Mesodermal cell (in vitro differentiated cells): ENCODE data around the gene FBRSL1.

Experiments used
- H3K27ac ChIP-seq: 2 replicates; pipeline ENCODE4 v1.7.0; 2013; ENCODE audit warnings: mild to moderate bottlenecking, low read depth, low read length, moderate library complexity; ENCODE audit not compliant: severe bottlenecking
- H3K36me3 ChIP-seq: 2 replicates; pipeline ENCODE4 v1.7.1; 2013; ENCODE audit warnings: mild to moderate bottlenecking, low read length, moderate library complexity; ENCODE audit not compliant: control insufficient read depth, insufficient read depth
- H3K4me1 ChIP-seq: one replicate; pipeline ENCODE4 v1.7.1; 2013; ENCODE audit warnings: mild to moderate bottlenecking, low read length; ENCODE audit not compliant: insufficient read depth, control insufficient read depth, poor library complexity, severe bottlenecking
- H3K4me3 ChIP-seq: 2 replicates; pipeline ENCODE4 v1.7.0; 2013; ENCODE audit warnings: low read length, control low read depth, mild to moderate bottlenecking; ENCODE audit not compliant: insufficient read depth, poor library complexity, severe bottlenecking; ENCODE audit errors: extremely low read depth
- H3K9me3 ChIP-seq: 2 replicates; pipeline ENCODE4 v1.7.1; 2013; ENCODE audit warnings: mild to moderate bottlenecking, low read length, moderate library complexity; ENCODE audit not compliant: control insufficient read depth
- WGBS, 2 experiments: methylation state at CpG; one replicate each; pipeline ENCODE4 v1.1.5; 2013; ENCODE audit warnings: missing lambda C conversion rate in 2 of 2; ENCODE audit not compliant: insufficient coverage in 2 of 2; 5-methylcytosine and 5-hydroxymethylcytosine counted together

Gene FBRSL1

DNA sequence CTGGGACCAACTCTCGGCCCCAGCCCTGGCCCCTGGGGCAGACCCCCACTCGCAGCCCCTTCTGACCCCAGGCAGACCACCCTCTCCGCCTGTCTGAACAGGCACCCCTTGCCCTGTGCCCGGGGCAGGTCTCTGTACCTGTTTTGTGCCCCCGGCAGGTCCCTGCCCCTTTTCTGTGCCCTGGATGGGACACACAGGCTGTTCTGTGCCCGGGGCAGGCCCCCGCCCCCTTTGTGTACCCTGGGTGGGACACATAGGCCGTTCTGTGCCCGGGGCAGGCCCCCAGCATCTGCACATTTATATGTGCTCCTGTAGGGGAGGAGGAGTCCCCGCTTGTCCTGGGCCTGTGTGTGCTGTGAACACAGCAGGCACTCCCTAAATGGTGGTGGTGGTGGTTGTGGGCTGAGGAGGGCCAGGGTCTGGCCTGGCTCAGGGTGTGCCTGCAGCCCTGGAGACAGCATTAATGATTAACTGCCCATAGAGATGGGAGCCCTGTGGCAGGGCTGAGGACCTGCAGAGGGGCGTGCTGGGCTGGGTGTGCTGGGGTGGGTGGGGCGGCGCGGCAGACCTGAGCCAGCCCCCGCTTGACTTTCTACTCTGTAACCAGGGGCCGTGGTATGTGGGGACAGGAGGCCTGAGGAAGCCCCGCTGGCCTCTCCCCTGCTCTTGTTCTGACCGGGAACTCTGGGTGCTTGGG is 3.7 kb downstream of the FBRSL1 start:
- no peaks in the 10 kb centered on the region for H3K9me3 ChIP-seq
- H3K4me3 ChIP-seq, result no peak overlapping the region
- H3K36me3 ChIP-seq, result peaks cover 12% of the 10 kb centered on the region
- H3K27ac ChIP-seq, result no peak overlapping the region
- 90 to 91% methylated on average over 8 to 11 of the region's 18 CpGs for WGBS, 2 experiments
- peaks cover 15% of the 10 kb centered on the region for H3K4me1 ChIP-seq

DNA sequence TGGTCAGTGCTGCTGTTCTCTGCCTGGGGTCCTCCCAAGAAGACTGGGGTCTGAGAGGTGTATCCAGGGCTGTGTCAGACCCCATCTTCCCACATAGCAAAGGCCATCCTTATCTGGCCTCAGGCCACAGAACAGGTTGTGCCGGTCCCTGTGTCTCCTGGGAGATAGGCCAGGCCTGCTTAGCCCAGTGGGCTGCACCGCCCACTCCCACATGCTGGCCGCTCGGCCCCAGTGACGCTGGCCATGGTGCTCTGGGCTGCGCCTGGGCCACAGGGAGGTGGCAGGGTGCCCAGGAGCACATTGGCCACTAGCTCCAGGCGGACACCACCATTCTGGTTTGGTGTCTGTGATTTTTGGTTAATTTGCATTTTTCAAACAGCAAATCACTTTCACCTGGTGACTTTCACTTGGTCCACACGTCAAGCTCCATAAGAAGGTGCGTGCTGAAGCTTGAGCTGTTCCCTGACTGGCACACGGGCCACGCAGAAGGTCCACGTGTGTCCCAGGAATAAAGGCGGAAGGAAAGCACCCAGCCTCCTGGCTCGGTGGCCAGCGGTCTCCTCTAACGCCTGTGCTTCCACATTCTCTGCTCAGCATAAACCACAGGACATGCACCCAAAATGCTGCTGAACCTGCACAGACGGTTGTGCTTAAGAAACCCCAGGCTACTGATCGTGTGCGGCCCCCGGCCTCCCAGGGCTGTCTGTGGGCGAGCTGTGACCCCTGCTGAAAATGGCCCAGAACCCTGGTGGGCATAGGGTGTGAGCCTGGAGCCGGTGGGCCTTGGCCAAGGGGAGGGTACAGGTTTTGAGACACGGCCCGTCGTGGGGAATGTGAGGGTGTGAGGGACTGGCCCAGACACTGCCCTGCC is 4.6 kb downstream of the FBRSL1 start:
- H3K4me3 ChIP-seq, result no peak overlapping the region
- peaks cover 12% of the 10 kb centered on the region for H3K36me3 ChIP-seq
- no peak overlapping the region for H3K27ac ChIP-seq
- WGBS, 2 experiments, result 94 to 95% methylated on average over 20 to 22 of the region's 25 CpGs
- H3K4me1 ChIP-seq, result peaks cover 10% of the 10 kb centered on the region
- no peaks in the 10 kb centered on the region for H3K9me3 ChIP-seq

DNA sequence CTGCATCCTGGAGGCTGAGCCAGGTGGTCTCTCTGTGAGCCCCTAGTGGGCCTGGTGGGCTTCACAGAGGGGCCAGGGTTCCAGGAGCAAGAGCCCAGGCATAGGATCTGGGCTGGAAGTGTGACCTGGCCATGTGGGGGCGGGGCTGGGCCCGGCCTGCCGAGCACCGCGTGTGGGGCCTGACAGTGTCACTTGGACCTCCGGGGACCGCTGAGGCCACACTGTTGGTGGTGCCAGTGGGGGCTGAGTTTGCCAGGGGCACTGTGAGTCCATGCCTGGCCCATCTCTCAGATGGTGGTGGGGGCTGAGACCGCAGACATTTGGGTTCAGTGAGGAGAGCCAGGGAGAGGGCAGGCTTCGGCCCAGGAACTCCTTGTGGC is 5.2 kb downstream of the FBRSL1 start:
- H3K4me1 ChIP-seq, result peaks cover 10% of the 10 kb centered on the region
- WGBS, 2 experiments, result 90 to 94% methylated on average over 7 to 9 of the region's 9 CpGs
- H3K9me3 ChIP-seq, result no peaks in the 10 kb centered on the region
- no peak overlapping the region for H3K27ac ChIP-seq
- peaks cover 12% of the 10 kb centered on the region for H3K36me3 ChIP-seq
- no peak overlapping the region for H3K4me3 ChIP-seq

DNA sequence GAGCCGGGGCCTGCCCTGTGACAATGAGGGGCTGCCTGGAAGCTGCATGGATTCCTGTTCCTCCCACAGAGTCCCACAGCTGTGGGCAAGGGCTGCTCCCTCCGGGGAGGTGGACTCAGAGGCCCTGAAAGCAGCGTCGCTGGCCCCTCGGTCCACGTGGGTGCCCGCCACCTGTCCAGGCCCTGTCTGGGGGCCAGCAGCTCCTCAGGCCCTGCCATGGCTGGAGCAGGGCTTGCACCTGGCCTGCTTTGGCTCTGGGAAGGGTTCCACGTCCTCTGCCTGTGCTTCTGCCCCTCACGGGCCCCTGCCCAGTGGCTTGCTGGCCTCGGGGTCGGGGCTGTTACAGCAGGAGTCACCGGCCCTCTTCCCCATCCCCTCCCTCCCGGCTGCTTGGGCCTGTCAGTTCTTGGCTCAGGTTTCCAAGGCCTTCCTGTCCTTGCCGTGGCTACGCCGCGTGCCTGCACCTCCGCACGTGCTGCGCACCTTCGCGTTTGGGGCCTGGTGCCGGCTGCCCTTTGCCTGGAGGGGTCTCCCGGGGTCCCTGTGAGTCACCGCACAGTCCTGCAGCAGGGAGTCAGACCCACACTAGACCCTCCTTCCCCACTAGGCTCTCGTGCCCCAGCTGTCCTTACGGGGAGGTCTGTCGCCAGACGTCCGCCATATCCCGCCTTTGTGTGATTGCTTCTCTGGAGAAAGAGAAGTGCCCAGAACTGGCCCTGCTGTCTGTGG is 5.8 kb downstream of the FBRSL1 start:
- Histone ChIP-seq H3K9me3 (no peaks in the 10 kb centered on the region), H3K27ac (no peak overlapping the region), H3K4me3 (no peak overlapping the region), H3K36me3 (peaks cover 12% of the 10 kb centered on the region), H3K4me1 (peaks cover 10% of the 10 kb centered on the region)
- WGBS, 2 experiments, result 86 to 90% methylated on average over 27 to 30 of the region's 31 CpGs

DNA sequence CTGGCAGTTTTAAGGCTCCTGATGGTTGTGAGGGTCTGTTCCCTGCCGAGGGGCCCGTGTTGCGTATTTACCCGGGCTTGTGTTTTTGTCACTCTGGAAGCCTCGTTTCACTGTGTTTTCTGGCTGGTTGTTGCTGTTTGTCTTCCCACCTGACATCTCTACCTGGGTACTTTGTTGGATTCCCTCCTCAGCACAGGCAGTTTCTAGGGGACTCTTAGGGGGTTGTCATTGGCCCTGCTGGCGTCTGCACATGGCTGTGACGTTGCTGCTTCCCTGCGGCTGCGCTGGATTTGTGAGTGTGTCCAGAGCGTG is 6.4 kb downstream of the FBRSL1 start:
- Histone ChIP-seq H3K4me1 (peaks cover 12% of the 10 kb centered on the region), H3K27ac (no peak overlapping the region)
- 91 to 96% methylated on average over 5 to 10 of the region's 10 CpGs for WGBS, 2 experiments

DNA sequence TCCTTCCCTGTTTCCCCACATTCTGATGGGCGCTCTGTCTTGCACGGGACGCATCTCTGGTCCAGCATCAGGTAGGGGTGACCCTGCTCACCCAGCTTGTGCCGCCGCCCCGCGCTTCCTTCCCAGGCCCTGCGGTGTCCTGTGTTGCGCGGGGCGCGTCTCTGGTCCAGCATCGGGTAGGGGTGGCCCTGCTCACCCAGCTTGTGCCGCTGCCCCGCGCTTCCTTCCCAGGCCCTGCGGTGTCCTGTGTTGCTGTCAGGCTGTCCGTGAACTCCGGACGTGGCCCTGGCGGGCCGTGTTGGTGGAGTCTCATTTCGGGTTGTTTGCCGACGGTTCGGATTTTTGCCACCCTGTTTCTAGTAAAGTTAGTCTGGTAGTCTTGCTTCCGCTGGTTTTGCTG is 6.8 kb downstream of the FBRSL1 start:
- peaks cover 12% of the 10 kb centered on the region for H3K36me3 ChIP-seq
- H3K4me1 ChIP-seq, result peaks cover 11% of the 10 kb centered on the region
- no peak overlapping the region for H3K27ac ChIP-seq
- no peaks in the 10 kb centered on the region for H3K9me3 ChIP-seq
- 96 to 97% methylated on average over 24 to 25 of the region's 27 CpGs for WGBS, 2 experiments
- no peak overlapping the region for H3K4me3 ChIP-seq

More for the DNA sequence above, 6.4 kb downstream of the FBRSL1 start:
- Histone ChIP-seq H3K4me3 (no peak overlapping the region), H3K36me3 (peaks cover 12% of the 10 kb centered on the region), H3K9me3 (no peaks in the 10 kb centered on the region)

DNA sequence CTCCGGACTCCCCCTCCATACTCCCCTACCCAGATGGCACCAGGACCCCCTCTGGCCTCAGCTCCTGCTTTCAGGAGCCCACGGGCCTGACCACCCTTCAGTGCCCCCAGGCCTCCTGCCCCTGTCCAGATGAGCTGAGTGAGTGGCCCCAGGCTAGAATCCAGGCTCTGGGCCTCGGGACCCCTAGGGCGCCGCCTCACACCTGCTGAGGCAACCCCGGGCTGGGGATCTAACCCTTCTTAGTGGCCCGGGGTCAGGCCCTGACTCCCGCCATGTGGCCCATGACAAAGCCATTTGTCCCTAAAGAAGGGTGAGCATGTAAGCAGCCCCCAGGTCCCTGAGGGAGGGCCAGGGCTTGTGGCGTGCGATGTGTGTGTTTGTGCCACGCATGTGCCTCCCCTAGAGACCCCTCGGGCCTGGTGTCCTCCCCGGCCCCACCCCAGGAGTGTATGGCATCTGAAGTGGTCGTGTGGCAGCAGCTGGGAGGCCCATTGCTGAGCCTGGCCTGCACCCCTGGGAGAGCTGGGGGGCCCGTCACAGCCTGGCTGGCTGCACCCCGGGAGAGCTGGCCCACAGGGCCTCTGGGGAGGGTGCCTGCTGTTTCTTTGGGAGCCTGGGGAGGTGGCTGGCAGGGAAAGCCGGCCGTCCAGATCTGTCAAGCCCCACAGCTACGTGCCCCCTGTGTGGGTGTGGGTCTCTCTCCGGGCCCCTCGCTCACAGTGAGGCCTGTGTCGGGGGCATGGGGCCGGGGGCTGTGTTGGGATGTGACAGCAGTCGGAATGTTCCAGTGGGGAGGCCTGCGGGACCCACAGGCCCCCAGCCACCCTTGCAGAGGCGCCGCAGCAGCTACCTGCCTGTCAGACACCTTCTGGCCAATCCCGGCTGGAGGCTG is 7.8 kb downstream of the FBRSL1 start:
- Histone ChIP-seq H3K4me1 (peaks cover 14% of the 10 kb centered on the region), H3K9me3 (no peaks in the 10 kb centered on the region), H3K27ac (no peak overlapping the region), H3K36me3 (peaks cover 3% of the 10 kb centered on the region), H3K4me3 (no peak overlapping the region)
- 90 to 92% methylated on average over 23 to 26 of the region's 28 CpGs for WGBS, 2 experiments

DNA sequence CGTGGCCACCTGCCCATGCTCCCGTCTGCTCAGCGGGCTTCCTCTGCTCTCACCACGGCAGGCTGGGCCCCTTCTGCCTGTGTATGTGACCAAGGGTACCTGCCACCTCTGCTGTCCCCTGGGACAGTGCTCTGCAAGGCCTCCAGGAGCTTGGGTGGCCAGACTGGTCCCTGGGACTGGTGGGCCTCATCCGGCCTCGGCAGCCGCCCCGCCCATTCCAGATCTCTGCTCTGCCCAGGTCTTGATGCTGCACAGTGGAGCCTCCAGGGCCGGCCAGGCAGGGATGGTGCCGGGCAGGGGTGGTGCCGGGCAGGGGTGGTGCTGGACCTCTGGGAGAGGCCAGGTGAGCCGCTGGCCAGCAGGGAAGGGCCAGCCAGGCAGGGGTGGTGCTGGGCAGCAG is 9.0 kb downstream of the FBRSL1 start:
- no peaks in the 10 kb centered on the region for H3K36me3 ChIP-seq
- no peaks in the 10 kb centered on the region for H3K9me3 ChIP-seq
- peaks cover 16% of the 10 kb centered on the region for H3K4me1 ChIP-seq
- WGBS, 2 experiments, result 94 to 96% methylated on average over 11 to 12 of the region's 12 CpGs
- no peak overlapping the region for H3K27ac ChIP-seq
- H3K4me3 ChIP-seq, result no peak overlapping the region

DNA sequence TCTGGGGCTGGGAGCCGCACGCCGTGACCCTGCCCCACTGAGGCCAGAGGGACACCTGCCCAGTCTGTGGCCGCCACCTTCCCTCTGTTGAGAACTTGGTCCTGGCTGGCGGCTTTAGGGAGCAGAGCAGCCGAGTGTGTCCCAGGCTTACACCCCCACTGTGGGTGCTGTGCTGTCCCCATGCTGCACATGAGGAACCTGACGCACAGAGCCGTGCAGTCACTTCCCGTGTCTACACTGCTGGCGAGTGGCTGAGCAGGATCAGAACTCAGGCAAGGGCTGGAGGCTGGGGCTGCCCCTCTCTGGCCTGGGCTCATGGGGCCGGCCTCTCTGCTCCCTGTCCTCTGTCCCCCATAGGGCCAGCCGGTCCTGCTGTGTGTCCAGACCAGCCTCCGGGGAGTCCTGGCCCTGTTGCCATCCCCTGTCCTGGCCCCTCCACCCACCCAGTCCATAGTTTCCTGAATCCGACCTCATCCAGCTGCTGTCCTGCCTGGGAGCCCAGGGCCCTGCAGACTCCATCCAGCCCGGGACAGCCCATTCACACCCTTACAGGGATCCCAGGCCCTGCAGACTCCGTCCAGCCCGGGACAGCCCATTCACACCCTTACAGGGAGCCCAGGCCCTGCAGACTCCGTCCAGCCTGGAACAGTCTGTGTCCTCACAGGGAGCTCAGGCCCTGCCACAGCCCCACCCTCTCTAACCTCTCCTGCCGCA is 10.3 kb downstream of the FBRSL1 start:
- Histone ChIP-seq H3K36me3 (no peaks in the 10 kb centered on the region), H3K27ac (no peak overlapping the region), H3K4me3 (no peak overlapping the region), H3K9me3 (no peaks in the 10 kb centered on the region), H3K4me1 (peaks cover 20% of the 10 kb centered on the region)
- WGBS, 2 experiments, result 87 to 89% methylated on average over 17 to 19 of the region's 19 CpGs

DNA sequence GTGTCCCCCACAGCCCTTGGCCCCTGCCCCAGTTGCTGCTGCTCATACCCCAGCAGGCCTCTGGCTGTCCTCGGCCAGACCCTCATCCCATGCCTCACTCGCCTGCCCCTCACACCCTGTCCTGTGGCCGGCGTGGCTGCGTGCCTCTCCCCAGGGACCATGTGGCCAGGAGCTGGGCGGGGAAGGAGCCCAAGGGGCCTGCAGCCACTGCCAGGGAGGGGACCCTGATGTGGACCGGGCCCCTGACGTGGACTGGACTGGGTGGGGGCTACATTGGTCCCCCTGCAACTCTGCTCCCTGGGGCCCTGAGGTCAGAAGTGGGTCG is 10.9 kb downstream of the FBRSL1 start:
- 94 to 98% methylated on average over 6 to 7 of the region's 9 CpGs for WGBS, 2 experiments

More for the DNA sequence above, 10.9 kb downstream of the FBRSL1 start:
- Histone ChIP-seq H3K36me3 (no peaks in the 10 kb centered on the region), H3K4me1 (peaks cover 26% of the 10 kb centered on the region), H3K9me3 (no peaks in the 10 kb centered on the region), H3K4me3 (no peak overlapping the region), H3K27ac (no peak overlapping the region)
